Tibial nerve (tissue), 4 donors: ENCODE measurements around the gene BICD1. TPM values are rescaled to one million over a fixed set of nuclear protein-coding genes. Genes with fewer than 3 reads are reported as not detected.

Experiments
- DNase-seq, 2 donors: peaks; one replicate each; pipeline ENCODE4 v3.0.0-alpha.2; 2019; ENCODE audit warnings: low spot score in 2 of 2
- H3K27ac ChIP-seq, 4 donors: fragments of 200-600 bp; sonication (generic) in 3 of 4; one replicate each; pipeline ENCODE4 v1.5.1; 2017 to 2019; ENCODE audit warnings: mild to moderate bottlenecking in 1 of 4
- H3K27me3 ChIP-seq, 2 donors: fragments of 200-600 bp; sonication (generic) in 1 of 2; one replicate each; pipeline versions ENCODE4 v1.5.1 to v1.6.0; 2017 to 2019
- H3K36me3 ChIP-seq, 3 donors: fragments of 200-600 bp; sonication (generic); one replicate each; pipeline ENCODE4 v1.5.1; 2018 to 2019
- H3K4me1 ChIP-seq, 4 donors: fragments of 200-600 bp; sonication (generic) in 3 of 4; one replicate each; pipeline ENCODE4 v1.5.1; 2017 to 2019
- H3K4me3 ChIP-seq, 4 donors: fragments of 200-600 bp; sonication (generic) in 3 of 4; one replicate each; pipeline ENCODE4 v1.5.1; 2017 to 2019; ENCODE audit warnings: mild to moderate bottlenecking in 1 of 4, moderate library complexity in 1 of 4
- H3K9me3 ChIP-seq, 4 donors: fragments of 200-600 bp; sonication (generic) in 3 of 4; one replicate each; pipeline ENCODE4 v1.5.1; 2017 to 2019
- CTCF ChIP-seq, 5 experiments: fragments of 200-600 bp in 3 of 5; fragments of 450-650 bp in 2 of 5; sonication (generic) in 3 of 5; IDR thresholded peaks; one replicate each; pipeline ENCODE4 v1.5.1; 2016 to 2019; ENCODE audit warnings: antibody characterized with exemption in 5 of 5, mild to moderate bottlenecking in 3 of 5, moderate library complexity in 2 of 5
- EP300 ChIP-seq, 2 donors: sonication (generic); formaldehyde crosslinking; IDR thresholded peaks; one replicate each; pipeline ENCODE4 v1.6.1; 2017; ENCODE audit warnings: antibody characterized with exemption in 2 of 2, mild to moderate bottlenecking in 1 of 2
- POLR2A ChIP-seq, 2 donors: fragments of 450-650 bp; IDR thresholded peaks; one replicate each; pipeline ENCODE4 v1.6.1; 2017; ENCODE audit warnings: antibody characterized with exemption in 2 of 2, mild to moderate bottlenecking in 2 of 2, moderate library complexity in 2 of 2
- whole genome bisulfite sequencing, 2 donors: methylation state at CpG; one replicate each; pipeline ENCODE4 v1.1.5; 2018; 5-methylcytosine and 5-hydroxymethylcytosine counted together
- total RNA-seq, 4 donors: library from RNA; depleted of rRNA; stranded (reverse); fragments of >200 nt; gene quantifications; one replicate each; pipeline ENCODE4 v1.1.0, GENCODE V29; 2016

The BICD1 gene
- total RNA-seq, 4 donors from 2014 or later = 34.9 to 58.8 (median 49.2) TPM

DNA sequence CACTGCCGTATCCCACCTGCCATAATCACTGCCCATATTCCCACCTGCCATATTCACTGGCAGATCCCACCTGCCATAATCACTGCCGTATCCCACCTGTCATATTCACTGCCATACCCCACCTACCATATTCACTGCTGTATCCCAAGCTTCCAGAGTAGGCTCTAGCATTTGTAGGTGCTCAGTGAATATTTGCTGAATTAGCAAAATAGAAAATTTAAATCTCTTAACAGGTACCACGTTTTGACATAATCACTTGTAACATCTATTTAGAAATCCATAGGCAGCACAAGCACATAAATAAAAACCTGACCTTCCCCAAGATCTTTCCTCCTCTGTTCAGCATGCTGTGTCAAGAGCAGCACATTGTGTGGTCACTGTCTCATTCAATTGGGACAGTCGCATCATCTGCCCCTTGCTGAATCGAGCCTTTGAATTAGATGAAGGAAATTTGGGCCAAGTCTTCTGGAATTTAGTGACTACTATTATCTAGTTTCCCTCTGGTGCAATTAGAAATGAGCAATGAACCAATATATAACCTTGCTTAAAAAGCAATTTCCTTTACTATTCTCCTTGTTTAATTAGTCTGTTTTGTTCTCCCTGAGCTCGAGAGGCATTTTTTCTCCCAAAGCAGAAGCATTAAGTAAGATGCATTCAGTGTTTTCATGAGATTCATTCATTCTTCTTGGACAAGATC is 147.8 kb downstream of the BICD1 start:
- H3K9me3 ChIP-seq = no peaks in the 10 kb centered on the region
- no peak overlapping the region for H3K4me3 ChIP-seq
- WGBS, 2 donors = 73 to 76% methylated on average over 6 of the region's 6 CpGs
- TF ChIP-seq CTCF (IDR thresholded peaks at IDR 0.05) = no peak
- TF ChIP-seq POLR2A (IDR thresholded peaks at IDR 0.05) = no peak
- H3K36me3 ChIP-seq = peaks cover 0 to 7% (median 0%) of the 10 kb centered on the region in 3 donors
- H3K4me1 ChIP-seq = no peaks in the 10 kb centered on the region
- DNase-seq = no peak
- H3K27me3 ChIP-seq = no peaks in the 10 kb centered on the region
- H3K27ac ChIP-seq = no peak overlapping the region

DNA sequence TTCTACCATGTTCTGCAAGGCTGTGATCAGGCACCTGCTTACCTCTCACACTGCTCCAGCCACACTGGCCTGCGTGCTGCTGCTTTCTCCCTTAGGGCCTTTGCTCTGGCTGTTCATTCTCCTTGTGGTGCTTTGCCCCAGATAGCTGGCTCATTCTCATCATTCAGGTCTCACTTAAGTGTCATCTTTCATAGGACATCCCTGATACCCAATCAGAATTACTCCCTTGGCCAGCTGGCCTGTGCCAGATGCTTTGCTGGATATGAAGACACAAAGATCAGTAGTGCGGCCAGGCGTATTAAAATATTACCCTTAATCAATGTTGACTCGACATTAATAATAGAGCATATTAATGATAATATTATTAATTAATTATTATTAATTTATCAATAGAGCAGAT is 148.9 kb downstream of the BICD1 start:
- Histone ChIP-seq H3K27ac (no peak overlapping the region), H3K9me3 (no peaks in the 10 kb centered on the region), H3K4me3 (no peak overlapping the region), H3K27me3 (no peaks in the 10 kb centered on the region), H3K36me3 (peaks cover 0 to 7% (median 0%) of the 10 kb centered on the region in 3 donors), H3K4me1 (no peaks in the 10 kb centered on the region)
- TF ChIP-seq EP300 (IDR thresholded peaks at IDR 0.05) (no peak), CTCF (IDR thresholded peaks at IDR 0.05) (no peak), POLR2A (IDR thresholded peaks at IDR 0.05) (no peak)
- no peak for DNase-seq
- WGBS, 2 donors = 96 to 99% methylated on average over 4 of the region's 4 CpGs

DNA sequence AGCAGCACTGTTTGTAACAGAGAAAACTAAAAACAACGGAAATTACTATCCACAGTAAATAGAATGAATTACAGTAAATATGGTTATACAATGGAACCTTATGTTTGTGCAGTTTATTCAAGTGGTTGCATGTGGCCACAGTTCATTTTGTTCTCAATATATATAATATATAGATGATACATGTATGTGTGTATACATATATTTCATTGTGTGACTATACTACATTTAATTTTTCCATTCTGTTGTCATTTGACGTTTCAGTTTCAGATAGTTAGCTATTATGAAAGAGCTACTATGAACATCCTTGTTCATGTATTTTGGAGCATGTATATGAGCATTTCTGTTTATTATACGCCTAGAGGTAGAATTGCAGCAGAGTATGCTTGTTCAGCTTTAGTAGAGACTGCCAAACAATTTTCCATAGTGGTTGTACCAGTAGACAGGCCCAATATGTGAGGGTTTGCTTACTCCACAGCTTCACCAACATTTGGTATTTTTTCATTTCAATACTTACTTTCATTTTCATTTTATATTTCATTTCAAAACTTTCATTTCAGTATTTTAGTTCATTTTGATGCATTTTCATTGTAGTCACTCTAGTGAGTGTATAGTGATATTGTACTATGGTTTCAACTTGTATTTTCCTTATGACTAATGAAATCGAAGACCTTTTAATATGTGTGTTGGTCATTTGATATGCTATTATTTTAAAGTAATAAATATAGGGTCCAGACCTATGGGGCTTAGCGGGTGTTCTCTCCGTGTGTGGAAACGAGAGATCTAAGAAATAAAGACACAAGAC is 151.2 kb downstream of the BICD1 start:
- H3K27ac ChIP-seq = no peak overlapping the region
- DNase-seq = no peak
- H3K4me3 ChIP-seq = no peak overlapping the region
- H3K4me1 ChIP-seq = no peaks in the 10 kb centered on the region
- TF ChIP-seq POLR2A (IDR thresholded peaks at IDR 0.05) (no peak), EP300 (IDR thresholded peaks at IDR 0.05) (no peak), CTCF (IDR thresholded peaks at IDR 0.05) (no peak)
- WGBS, 2 donors = 88 to 95% methylated on average over 7 of the region's 7 CpGs
- H3K36me3 ChIP-seq = peaks cover 0 to 7% (median 0%) of the 10 kb centered on the region in 3 donors
- H3K27me3 ChIP-seq = no peaks in the 10 kb centered on the region
- no peaks in the 10 kb centered on the region for H3K9me3 ChIP-seq

DNA sequence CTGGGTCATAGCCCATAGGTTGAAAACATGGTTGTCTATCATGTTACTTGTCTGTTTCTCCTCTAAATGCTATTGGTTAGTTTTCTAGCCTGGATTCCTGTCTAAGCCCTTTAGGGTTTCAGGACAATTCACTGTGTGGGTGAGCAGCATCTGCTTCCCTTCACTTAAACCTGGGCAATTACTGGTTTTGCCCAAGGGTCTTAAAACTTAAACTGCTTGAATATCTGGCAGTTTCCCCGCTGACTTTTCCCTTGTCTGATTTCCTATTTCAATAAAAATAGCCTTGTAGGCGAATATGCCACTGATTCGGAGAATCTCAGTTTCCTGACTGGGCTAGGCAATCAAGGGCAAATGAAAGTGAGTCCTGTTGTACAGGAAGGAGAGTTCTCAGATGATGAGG is 154.0 kb downstream of the BICD1 start:
- H3K27me3 ChIP-seq = no peaks in the 10 kb centered on the region
- H3K4me3 ChIP-seq = no peak overlapping the region
- no peaks in the 10 kb centered on the region for H3K9me3 ChIP-seq
- peaks cover 0 to 8% (median 0%) of the 10 kb centered on the region in 4 donors for H3K4me1 ChIP-seq
- peaks cover 0 to 7% (median 0%) of the 10 kb centered on the region in 3 donors for H3K36me3 ChIP-seq
- TF ChIP-seq CTCF (IDR thresholded peaks at IDR 0.05) = no peak
- TF ChIP-seq EP300 (IDR thresholded peaks at IDR 0.05) = no peak
- no peak for TF ChIP-seq POLR2A (IDR thresholded peaks at IDR 0.05)
- 80 to 81% methylated on average over 3 of the region's 3 CpGs for WGBS, 2 donors
- no peak for DNase-seq
- H3K27ac ChIP-seq = no peak overlapping the region

GRCh38 chr12:32261638-32262037 is 155.0 kb downstream of the BICD1 start:
- 97 to 100% methylated on average over 1 of the region's 1 CpG for WGBS, 2 donors
- TF ChIP-seq CTCF (IDR thresholded peaks at IDR 0.05) = no peak
- TF ChIP-seq POLR2A (IDR thresholded peaks at IDR 0.05) = no peak
- TF ChIP-seq EP300 (IDR thresholded peaks at IDR 0.05) = no peak
- H3K4me1 ChIP-seq = peaks cover 0 to 8% (median 0%) of the 10 kb centered on the region in 4 donors
- H3K9me3 ChIP-seq = no peaks in the 10 kb centered on the region
- no peak overlapping the region for H3K4me3 ChIP-seq
- no peaks in the 10 kb centered on the region for H3K27me3 ChIP-seq
- peaks cover 0 to 7% (median 0%) of the 10 kb centered on the region in 3 donors for H3K36me3 ChIP-seq
- H3K27ac ChIP-seq = no peak overlapping the region
- DNase-seq = no peak
